HCT116 (cell line): ENCODE data around the gene CHST14. TPM values are rescaled to one million over a fixed set of nuclear protein-coding genes. Genes with fewer than 3 reads are reported as not detected.

ENCODE experiments used
- ATAC-seq: fragments of 200-7000 bp; cut with Tn5 transposase; 2 replicates; pipeline ENCODE4 v1.9.1; 2020; ENCODE audit warnings: mild to moderate bottlenecking, moderate library complexity
- BruUV-seq: library from RNA; stranded (reverse); fragments of 400-500 nt; replicated peaks from 2 replicates; lab custom pipeline; 2021; lab: Mats Ljungman, UMichigan
- CTCF ChIA-PET: fragments of 300-600 bp; sonication (Branson Sonifier 250); formaldehyde crosslinking; loops from one replicate; lab custom pipeline; 2021; ENCODE audit warnings: antibody characterized with exemption; lab: Charles Lee
- POLR2A ChIA-PET: fragments of 300-600, 350-600 bp; sonication (Branson Sonifier 250); formaldehyde crosslinking; loops from one replicate; lab custom pipeline; 2021; ENCODE audit warnings: antibody characterized with exemption; lab: Charles Lee
- RAD21 ChIA-PET, 2 experiments: fragments of 300-600 bp; sonication (Branson Sonifier 250); formaldehyde crosslinking; loops; one replicate each; lab custom pipeline; 2023; ENCODE audit warnings: low total read pairs in 2 of 2; ENCODE audit not compliant: uncharacterized antibody in 2 of 2, unreplicated experiment in 2 of 2, low non-redundant PET in 1 of 2; lab: Charles Lee
- DNase-seq: peaks from one replicate; pipeline ENCODE4 v3.0.0-alpha.2; 2010; ENCODE audit warnings: low read depth, low spot score
- H2AFZ ChIP-seq: fragments of 200-600 bp; shearing (Covaris generic), sonication (generic); 2 replicates; pipeline ENCODE4 v1.6.1; 2017; ENCODE audit warnings: low read depth, mixed run types, mixed read lengths, antibody characterized with exemption, low read length; ENCODE audit not compliant: poor library complexity, severe bottlenecking
- H3K27ac ChIP-seq: 2 replicates; pipeline ENCODE4 v1.5.1; 2012; ENCODE audit warnings: low read depth, low read length
- H3K27me3 ChIP-seq: fragments of 200-600 bp; sonication (generic); 2 replicates; pipeline ENCODE4 v1.6.1; 2016; ENCODE audit warnings: mixed run types, low read length, mixed read lengths; ENCODE audit not compliant: insufficient read depth
- H3K36me3 ChIP-seq, 2 experiments: fragments of 200-500 bp in 1 of 2; fragments of 200-600 bp in 1 of 2; sonication (Bioruptor generic) in 1 of 2; sonication (generic) in 1 of 2; 2 replicates each; pipeline versions ENCODE4 v1.5.1 to v1.6.1; 2014 to 2016; ENCODE audit warnings: low read length in 2 of 2, inconsistent platforms in 1 of 2, mixed read lengths in 1 of 2, mixed run types in 1 of 2; ENCODE audit not compliant: insufficient read depth in 2 of 2, control insufficient read depth in 1 of 2
- H3K4me1 ChIP-seq, 2 experiments: fragments of 200-600 bp in 1 of 2; sonication (generic) in 1 of 2; 2 replicates each; pipeline versions ENCODE4 v1.5.1 to v1.6.1; 2012 to 2017; ENCODE audit warnings: low read length in 2 of 2, inconsistent platforms in 1 of 2, mild to moderate bottlenecking in 1 of 2, mixed read lengths in 1 of 2, mixed run types in 1 of 2, moderate library complexity in 1 of 2; ENCODE audit not compliant: insufficient read depth in 2 of 2, control insufficient read depth in 1 of 2
- H3K4me2 ChIP-seq: fragments of 200-600 bp; sonication (generic); 2 replicates; pipeline ENCODE4 v1.6.1; 2017; ENCODE audit warnings: mixed run types, low read length, mixed read lengths
- H3K4me3 ChIP-seq, 2 experiments: fragments of 200-600 bp in 1 of 2; sonication (generic) in 1 of 2; replicated peaks in 1 of 2; 2 replicates each; pipeline ENCODE4 v1.5.1; 2011 to 2016; ENCODE audit warnings: low read length in 2 of 2, control low read depth in 1 of 2, low read depth in 1 of 2, mild to moderate bottlenecking in 1 of 2, mixed read lengths in 1 of 2, mixed run types in 1 of 2
- H3K79me2 ChIP-seq: fragments of 200-600 bp; sonication (generic); 2 replicates; pipeline ENCODE4 v1.6.1; 2017; ENCODE audit warnings: mild to moderate bottlenecking, mixed run types, low read length, moderate library complexity, mixed read lengths; ENCODE audit not compliant: insufficient read depth
- H3K9ac ChIP-seq: fragments of 200-600 bp; sonication (generic); 2 replicates; pipeline ENCODE4 v1.6.1; 2016; ENCODE audit warnings: low read length, mixed read lengths
- H3K9me2 ChIP-seq: fragments of 200-600 bp; sonication (generic), shearing (Covaris generic); 2 replicates; pipeline ENCODE4 v1.6.1; 2017; ENCODE audit warnings: mixed run types, mild to moderate bottlenecking, moderate library complexity; ENCODE audit not compliant: insufficient read depth
- H3K9me3 ChIP-seq, 2 experiments: fragments of 200-500 bp in 1 of 2; fragments of 200-600 bp in 1 of 2; sonication (Bioruptor generic) in 1 of 2; sonication (generic) in 1 of 2; 2 replicates each; pipeline ENCODE4 v1.6.1; 2014 to 2017; ENCODE audit warnings: low read length in 2 of 2, mixed read lengths in 2 of 2, inconsistent platforms in 1 of 2, low read depth in 1 of 2, mild to moderate bottlenecking in 1 of 2, mixed run types in 1 of 2, moderate library complexity in 1 of 2; ENCODE audit not compliant: control insufficient read depth in 1 of 2, insufficient read depth in 1 of 2
- H4K20me1 ChIP-seq: fragments of 200-600 bp; sonication (generic), shearing (Covaris generic); 2 replicates; pipeline ENCODE4 v1.6.1; 2017; ENCODE audit warnings: mixed run types, mild to moderate bottlenecking, moderate library complexity; ENCODE audit not compliant: insufficient read depth
- ATF3 ChIP-seq: IDR thresholded peaks from 2 replicates; pipeline ENCODE4 v1.6.1; 2012
- CBX3 ChIP-seq: IDR thresholded peaks from 2 replicates; pipeline ENCODE4 v1.6.1; 2012; ENCODE audit warnings: low read depth
- CEBPB ChIP-seq: IDR thresholded peaks from 2 replicates; pipeline ENCODE4 v1.6.1; 2012; ENCODE audit warnings: low read depth
- FOSL1 ChIP-seq: IDR thresholded peaks from 2 replicates; pipeline ENCODE4 v1.6.1; 2012; ENCODE audit warnings: low read depth
- JUND ChIP-seq: IDR thresholded peaks from 2 replicates; pipeline ENCODE4 v1.6.1; 2012
- MAX ChIP-seq: IDR thresholded peaks from 2 replicates; pipeline ENCODE4 v1.6.1; 2012
- POLR2AphosphoS5 ChIP-seq: IDR thresholded peaks from 2 replicates; pipeline ENCODE4 v1.6.1; 2011; ENCODE audit warnings: mild to moderate bottlenecking, low read depth, low read length, moderate library complexity
- REST ChIP-seq: IDR thresholded peaks from 2 replicates; pipeline ENCODE4 v1.6.1; 2012; ENCODE audit warnings: low read depth
- SP1 ChIP-seq: IDR thresholded peaks from 2 replicates; pipeline ENCODE4 v1.6.1; 2012; ENCODE audit warnings: low read depth
- ZFX ChIP-seq: fragments of 450-650 bp; IDR thresholded peaks from 2 replicates; pipeline ENCODE4 v1.6.1; 2017
- intact Hi-C: fragments of 100-400 bp; cut with micrococcal nuclease; formaldehyde crosslinking; loops from 2 replicates; pipeline ENCODE4 v1.10.0; 2022
- total RNA-seq: library from RNA; stranded (reverse); gene quantifications from one replicate; pipeline ENCODE4 v1.2.1, GENCODE V29; 2021; ENCODE audit not compliant: unreplicated experiment
- TF ChIP-seq, protein P1 (sequence below): IDR thresholded peaks from 2 replicates; pipeline ENCODE4 v1.6.1; 2011; ENCODE audit warnings: mild to moderate bottlenecking, low read length, moderate library complexity; ENCODE audit not compliant: insufficient replicate concordance; ENCODE audit errors: extremely low read depth
- TF ChIP-seq, protein P2 (sequence below), 3 experiments: fragments of 200-600 bp in 1 of 3; sonication (generic) in 1 of 3; IDR thresholded peaks in 2 of 3; conservative IDR thresholded peaks in 1 of 3; 2 replicates each; pipeline ENCODE4 v1.5.1; 2012 to 2017; ENCODE audit warnings: low read depth in 2 of 3, low read length in 2 of 3, antibody characterized with exemption in 1 of 3, borderline replicate concordance in 1 of 3, control low read depth in 1 of 3, mild to moderate bottlenecking in 1 of 3, mixed read lengths in 1 of 3, mixed run types in 1 of 3, moderate library complexity in 1 of 3; ENCODE audit not compliant: insufficient read depth in 1 of 3

Gene CHST14
- total RNA-seq, 1 experiment from 2014 or later, result 12.7 TPM

DNA sequence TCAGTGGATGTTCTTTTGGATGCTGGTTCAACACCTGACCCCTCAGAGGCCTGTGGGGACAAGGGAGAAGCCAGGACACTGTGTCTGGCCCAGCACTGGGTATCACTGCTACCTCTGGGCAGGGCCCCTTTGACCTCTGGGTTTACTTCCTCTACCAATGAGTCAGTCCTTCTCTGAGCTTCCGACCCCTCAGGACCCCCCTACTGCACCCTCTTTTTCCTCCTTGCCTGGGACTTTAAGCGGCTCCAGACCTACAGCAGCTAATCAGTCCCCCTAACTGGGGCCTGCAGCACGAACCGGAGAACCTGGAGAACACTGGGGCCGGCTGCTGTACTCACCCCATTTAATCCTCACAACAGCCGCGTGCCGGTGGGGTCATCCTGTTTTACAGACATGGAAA, 3.8 kb downstream of the CHST14 start:
- H3K27me3 ChIP-seq, result no peaks in the 10 kb centered on the region
- ChIA-PET POLR2A (no interaction called here), RAD21 (no interaction called here), CTCF (no interaction called here)
- TF ChIP-seq, protein P1, sequence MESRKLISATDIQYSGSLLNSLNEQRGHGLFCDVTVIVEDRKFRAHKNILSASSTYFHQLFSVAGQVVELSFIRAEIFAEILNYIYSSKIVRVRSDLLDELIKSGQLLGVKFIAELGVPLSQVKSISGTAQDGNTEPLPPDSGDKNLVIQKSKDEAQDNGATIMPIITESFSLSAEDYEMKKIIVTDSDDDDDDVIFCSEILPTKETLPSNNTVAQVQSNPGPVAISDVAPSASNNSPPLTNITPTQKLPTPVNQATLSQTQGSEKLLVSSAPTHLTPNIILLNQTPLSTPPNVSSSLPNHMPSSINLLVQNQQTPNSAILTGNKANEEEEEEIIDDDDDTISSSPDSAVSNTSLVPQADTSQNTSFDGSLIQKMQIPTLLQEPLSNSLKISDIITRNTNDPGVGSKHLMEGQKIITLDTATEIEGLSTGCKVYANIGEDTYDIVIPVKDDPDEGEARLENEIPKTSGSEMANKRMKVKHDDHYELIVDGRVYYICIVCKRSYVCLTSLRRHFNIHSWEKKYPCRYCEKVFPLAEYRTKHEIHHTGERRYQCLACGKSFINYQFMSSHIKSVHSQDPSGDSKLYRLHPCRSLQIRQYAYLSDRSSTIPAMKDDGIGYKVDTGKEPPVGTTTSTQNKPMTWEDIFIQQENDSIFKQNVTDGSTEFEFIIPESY, result no peak
- TF ChIP-seq CEBPB (no peak), JUND (no peak), SP1 (no peak), FOSL1 (no peak), MAX (no peak), ATF3 (no peak), POLR2AphosphoS5 (no peak), REST (no peak), ZFX (no peak), CBX3 (no peak)
- TF ChIP-seq, protein P2, sequence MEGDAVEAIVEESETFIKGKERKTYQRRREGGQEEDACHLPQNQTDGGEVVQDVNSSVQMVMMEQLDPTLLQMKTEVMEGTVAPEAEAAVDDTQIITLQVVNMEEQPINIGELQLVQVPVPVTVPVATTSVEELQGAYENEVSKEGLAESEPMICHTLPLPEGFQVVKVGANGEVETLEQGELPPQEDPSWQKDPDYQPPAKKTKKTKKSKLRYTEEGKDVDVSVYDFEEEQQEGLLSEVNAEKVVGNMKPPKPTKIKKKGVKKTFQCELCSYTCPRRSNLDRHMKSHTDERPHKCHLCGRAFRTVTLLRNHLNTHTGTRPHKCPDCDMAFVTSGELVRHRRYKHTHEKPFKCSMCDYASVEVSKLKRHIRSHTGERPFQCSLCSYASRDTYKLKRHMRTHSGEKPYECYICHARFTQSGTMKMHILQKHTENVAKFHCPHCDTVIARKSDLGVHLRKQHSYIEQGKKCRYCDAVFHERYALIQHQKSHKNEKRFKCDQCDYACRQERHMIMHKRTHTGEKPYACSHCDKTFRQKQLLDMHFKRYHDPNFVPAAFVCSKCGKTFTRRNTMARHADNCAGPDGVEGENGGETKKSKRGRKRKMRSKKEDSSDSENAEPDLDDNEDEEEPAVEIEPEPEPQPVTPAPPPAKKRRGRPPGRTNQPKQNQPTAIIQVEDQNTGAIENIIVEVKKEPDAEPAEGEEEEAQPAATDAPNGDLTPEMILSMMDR (IDR thresholded peaks at IDR 0.05 in 2 of 3, conservative IDR thresholded peaks at IDR 0.05 in 1 of 3; ENCODE audit: borderline replicate concordance in 1 of 3, insufficient read depth in 1 of 3, low read depth in 2 of 3, low read length in 2 of 3), result no peak
- peaks cover 3% of the 10 kb centered on the region; the same call in 1 of the 2 replicates for H3K79me2 ChIP-seq
- DNase-seq (no peak), ATAC-seq (no peak)
- H3K4me1 ChIP-seq, result peaks cover 14 to 29% of the 10 kb centered on the region in 2 experiments
- no peak overlapping the region for H3K9ac ChIP-seq
- no peak overlapping the region for H3K4me3 ChIP-seq
- no peak overlapping the region for H3K4me2 ChIP-seq
- intact Hi-C loops, result no loop called here
- H3K36me3 ChIP-seq, result no peaks in the 10 kb centered on the region
- no TSS peak for BruUV-seq
- H3K9me2 ChIP-seq, result no peaks in the 10 kb centered on the region
- H3K9me3 ChIP-seq, result no peaks in the 10 kb centered on the region
- no peaks in the 10 kb centered on the region for H4K20me1 ChIP-seq
- H2AFZ ChIP-seq, result no peak overlapping the region
- H3K27ac ChIP-seq, result no peak overlapping the region
